Cardiac muscle cell (in vitro differentiated cells and primary cell): ENCODE measurements around the gene SOX8. TPM values are rescaled to one million over a fixed set of nuclear protein-coding genes. Genes with fewer than 3 reads are reported as not detected.

Experiments used
- DNase-seq, 2 donors: peaks; one replicate each; pipeline versions ENCODE4 v3.0.0 to v3.0.0-alpha.2; 2010 to 2017; ENCODE audit warnings: low read depth in 1 of 2, low spot score in 1 of 2
- H3K27ac ChIP-seq: fragments of 200-600 bp; sonication (generic); 2 replicates; pipeline ENCODE4 v1.5.1; 2016
- H3K27me3 ChIP-seq: fragments of 200-600 bp; sonication (generic); 2 replicates; pipeline ENCODE4 v1.6.0; 2016; ENCODE audit warnings: control low read depth
- H3K36me3 ChIP-seq: fragments of 200-600 bp; sonication (generic); 2 replicates; pipeline ENCODE4 v1.5.1; 2016; ENCODE audit warnings: control low read depth
- H3K4me1 ChIP-seq: fragments of 200-600 bp; sonication (generic); 2 replicates; pipeline ENCODE4 v1.8.1; 2017; ENCODE audit warnings: low read depth, mild to moderate bottlenecking, mixed run types
- H3K4me3 ChIP-seq: fragments of 200-600 bp; sonication (generic); 2 replicates; pipeline ENCODE4 v1.5.1; 2016; ENCODE audit warnings: mild to moderate bottlenecking
- H3K9me3 ChIP-seq: fragments of 200-600 bp; sonication (generic); 2 replicates; pipeline ENCODE4 v1.5.1; 2017; ENCODE audit warnings: low read depth, mild to moderate bottlenecking, control low read depth
- polyA plus RNA-seq: library from polyadenylated mRNA; unstranded; fragments of >200 nt; fragmentation: Nextera tagmentation; extraction: Ambion mirVana; gene quantifications from 2 replicates; pipeline ENCODE4 v1.2.1, GENCODE V29; 2016
- total RNA-seq: library from RNA; depleted of rRNA; stranded (reverse); fragments of >200 nt; gene quantifications from 2 replicates; pipeline ENCODE4 v1.2.3, GENCODE V29; 2016
- TF ChIP-seq, protein P1 (sequence below): IDR thresholded peaks from 2 replicates; pipeline ENCODE4 v1.5.1; 2012; ENCODE audit warnings: low read depth, mild to moderate bottlenecking, low read length

The SOX8 gene
- total and polyA plus RNA-seq, 2 experiments from 2014 or later: 5.8 to 13.7 TPM

- Histone ChIP-seq H3K36me3 (no peaks in the 10 kb centered on the region), H3K4me1 (no peaks in the 10 kb centered on the region), H3K27me3 (no peaks in the 10 kb centered on the region), H3K4me3 (no peak overlapping the region), H3K27ac (no peak overlapping the region), H3K9me3 (no peaks in the 10 kb centered on the region)
- no peak for DNase-seq
- TF ChIP-seq, protein P1, sequence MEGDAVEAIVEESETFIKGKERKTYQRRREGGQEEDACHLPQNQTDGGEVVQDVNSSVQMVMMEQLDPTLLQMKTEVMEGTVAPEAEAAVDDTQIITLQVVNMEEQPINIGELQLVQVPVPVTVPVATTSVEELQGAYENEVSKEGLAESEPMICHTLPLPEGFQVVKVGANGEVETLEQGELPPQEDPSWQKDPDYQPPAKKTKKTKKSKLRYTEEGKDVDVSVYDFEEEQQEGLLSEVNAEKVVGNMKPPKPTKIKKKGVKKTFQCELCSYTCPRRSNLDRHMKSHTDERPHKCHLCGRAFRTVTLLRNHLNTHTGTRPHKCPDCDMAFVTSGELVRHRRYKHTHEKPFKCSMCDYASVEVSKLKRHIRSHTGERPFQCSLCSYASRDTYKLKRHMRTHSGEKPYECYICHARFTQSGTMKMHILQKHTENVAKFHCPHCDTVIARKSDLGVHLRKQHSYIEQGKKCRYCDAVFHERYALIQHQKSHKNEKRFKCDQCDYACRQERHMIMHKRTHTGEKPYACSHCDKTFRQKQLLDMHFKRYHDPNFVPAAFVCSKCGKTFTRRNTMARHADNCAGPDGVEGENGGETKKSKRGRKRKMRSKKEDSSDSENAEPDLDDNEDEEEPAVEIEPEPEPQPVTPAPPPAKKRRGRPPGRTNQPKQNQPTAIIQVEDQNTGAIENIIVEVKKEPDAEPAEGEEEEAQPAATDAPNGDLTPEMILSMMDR: no peak
These were observed 18.4 kb upstream of the SOX8 start for GRCh38 chr16:962901-963814.

GRCh38 chr16:963913-964312 is 17.7 kb upstream of the SOX8 start:
- Histone ChIP-seq H3K27me3 (no peaks in the 10 kb centered on the region), H3K9me3 (no peaks in the 10 kb centered on the region), H3K36me3 (no peaks in the 10 kb centered on the region), H3K4me1 (no peaks in the 10 kb centered on the region), H3K4me3 (no peak overlapping the region), H3K27ac (no peak overlapping the region)
- no peak for DNase-seq
- TF ChIP-seq, protein P1: no peak

GRCh38 chr16:964356-965035 is 17.1 kb upstream of the SOX8 start:
- TF ChIP-seq, protein P1: no peak

DNA sequence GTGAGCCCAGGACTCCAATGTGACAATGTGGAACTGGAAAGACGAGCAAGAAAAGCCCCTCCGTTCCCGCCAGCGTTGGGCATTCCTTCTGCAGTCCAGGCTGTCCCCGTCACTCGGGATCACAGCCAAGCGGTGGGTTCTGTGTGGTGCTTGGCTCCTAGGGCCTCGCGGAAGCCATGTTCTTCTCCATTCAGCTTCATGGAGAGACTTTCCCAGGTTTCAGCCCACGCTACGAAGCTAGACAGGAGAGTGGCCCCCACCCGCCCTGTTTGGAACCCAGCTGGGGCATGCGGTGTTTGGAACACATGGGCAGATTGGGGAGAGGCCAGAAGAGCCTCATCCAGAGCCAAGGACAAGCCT is 16.6 kb upstream of the SOX8 start:
- Histone ChIP-seq H3K27me3 (no peaks in the 10 kb centered on the region), H3K4me3 (no peak overlapping the region), H3K36me3 (no peaks in the 10 kb centered on the region), H3K4me1 (peaks cover 3% of the 10 kb centered on the region), H3K27ac (no peak overlapping the region), H3K9me3 (no peaks in the 10 kb centered on the region)
- DNase-seq: no peak
- TF ChIP-seq, protein P1: no peak

More at GRCh38 chr16:964356-965035, 17.1 kb upstream of the SOX8 start:
- H3K27ac ChIP-seq: no peak overlapping the region
- H3K9me3 ChIP-seq: no peaks in the 10 kb centered on the region
- no peaks in the 10 kb centered on the region for H3K27me3 ChIP-seq
- no peak for DNase-seq
- H3K36me3 ChIP-seq: no peaks in the 10 kb centered on the region
- no peak overlapping the region for H3K4me3 ChIP-seq
- H3K4me1 ChIP-seq: no peaks in the 10 kb centered on the region

- Histone ChIP-seq H3K4me1 (peaks cover 3% of the 10 kb centered on the region), H3K36me3 (no peaks in the 10 kb centered on the region), H3K27me3 (no peaks in the 10 kb centered on the region), H3K9me3 (no peaks in the 10 kb centered on the region), H3K4me3 (no peak overlapping the region), H3K27ac (no peak overlapping the region)
- DNase-seq: no peak
- TF ChIP-seq, protein P1: no peak
These were observed 16.1 kb upstream of the SOX8 start for GRCh38 chr16:965487-965886.
